MM.1S (cell line): ENCODE results near the gene KCNN1.

Experiments
- DNase-seq: peaks from one replicate; pipeline ENCODE4 v3.0.0-alpha.2; 2015
- H2AFZ ChIP-seq: fragments of 300-600 bp; sonication (generic); 2 replicates; pipeline ENCODE4 v1.6.0; 2016; ENCODE audit warnings: antibody characterized with exemption, low read length
- H3F3A ChIP-seq: fragments of 300-600 bp; sonication (generic); 2 replicates; pipeline ENCODE4 v1.6.1; 2016; ENCODE audit warnings: mild to moderate bottlenecking, antibody characterized with exemption, low read length, moderate library complexity, mixed read lengths; ENCODE audit not compliant: insufficient read depth
- H3K27ac ChIP-seq: fragments of 300-600 bp; sonication (generic); 2 replicates; pipeline ENCODE4 v1.5.1; 2016; ENCODE audit warnings: mild to moderate bottlenecking, low read length
- H3K27me3 ChIP-seq: fragments of 300-600 bp; sonication (generic); replicated peaks from 2 replicates; pipeline ENCODE4 v1.6.0; 2016; ENCODE audit warnings: low read length; ENCODE audit not compliant: insufficient read depth
- H3K36me3 ChIP-seq: fragments of 300-600 bp; sonication (generic); replicated peaks from 2 replicates; pipeline ENCODE4 v1.6.1; 2016; ENCODE audit warnings: mild to moderate bottlenecking, low read length, mixed read lengths; ENCODE audit not compliant: insufficient read depth
- H3K4me1 ChIP-seq: fragments of 300-600 bp; sonication (generic); 2 replicates; pipeline ENCODE4 v1.6.1; 2016; ENCODE audit warnings: low read length, mixed read lengths
- H3K4me2 ChIP-seq: fragments of 300-600 bp; sonication (generic); 2 replicates; pipeline ENCODE4 v1.6.0; 2016; ENCODE audit warnings: low read depth, low read length
- H3K4me3 ChIP-seq: fragments of 300-600 bp; sonication (generic); 2 replicates; pipeline ENCODE4 v1.5.1; 2016; ENCODE audit warnings: low read length, mixed read lengths
- H3K79me2 ChIP-seq: fragments of 300-600 bp; sonication (generic); 2 replicates; pipeline ENCODE4 v1.6.1; 2016; ENCODE audit warnings: mixed run types, low read length, mixed read lengths
- H3K9ac ChIP-seq: fragments of 300-600 bp; sonication (generic); 2 replicates; pipeline ENCODE4 v1.6.1; 2016; ENCODE audit warnings: low read length, mixed read lengths
- H3K9me2 ChIP-seq: fragments of 300-600 bp; sonication (generic); replicated peaks from 2 replicates; pipeline ENCODE4 v1.6.1; 2016; ENCODE audit warnings: mild to moderate bottlenecking, low read length, mixed read lengths; ENCODE audit not compliant: insufficient read depth
- H3K9me3 ChIP-seq: fragments of 300-600 bp; sonication (generic); replicated peaks from 2 replicates; pipeline ENCODE4 v1.6.1; 2016; ENCODE audit warnings: mild to moderate bottlenecking, low read length, mixed read lengths; ENCODE audit not compliant: insufficient read depth
- H4K20me1 ChIP-seq: fragments of 300-600 bp; sonication (generic); 2 replicates; pipeline ENCODE4 v1.6.1; 2016; ENCODE audit warnings: mild to moderate bottlenecking, low read length, moderate library complexity, mixed read lengths; ENCODE audit not compliant: insufficient read depth
- CTCF ChIP-seq: fragments of 300-600 bp; sonication (generic); IDR thresholded peaks from 2 replicates; pipeline ENCODE4 v1.5.1; 2016; ENCODE audit warnings: antibody characterized with exemption, low read length, mixed read lengths
- EZH2 ChIP-seq: fragments of 300-600 bp; sonication (generic); optimal IDR thresholded peaks from 2 replicates; pipeline ENCODE3; 2017; ENCODE audit warnings: low read depth, mild to moderate bottlenecking, antibody characterized with exemption, low read length, mixed read lengths
- EZH2phosphoT487 ChIP-seq: fragments of 300-600 bp; sonication (generic); IDR thresholded peaks from 2 replicates; pipeline ENCODE4 v1.6.1; 2018; ENCODE audit warnings: antibody characterized with exemption, low read length

Gene KCNN1

GRCh38 chr19:18010149-18010548, 43.2 kb downstream of the KCNN1 start:
- no peak overlapping the region for H3K4me2 ChIP-seq
- no peak overlapping the region for H3K4me3 ChIP-seq
- H3K27me3 ChIP-seq, result peaks cover 75% of the 10 kb centered on the region
- H3F3A ChIP-seq, result no peaks in the 10 kb centered on the region
- H4K20me1 ChIP-seq, result no peaks in the 10 kb centered on the region
- DNase-seq, result no peak
- no peak for TF ChIP-seq CTCF
- no peak for TF ChIP-seq EZH2
- no peak for TF ChIP-seq EZH2phosphoT487
- no peaks in the 10 kb centered on the region for H3K9me2 ChIP-seq
- H3K27ac ChIP-seq, result no peak overlapping the region
- H3K4me1 ChIP-seq, result peaks cover 4% of the 10 kb centered on the region; the same call in 1 of the 2 replicates
- H2AFZ ChIP-seq, result no peak overlapping the region
- H3K9ac ChIP-seq, result no peak overlapping the region
- H3K9me3 ChIP-seq, result no peaks in the 10 kb centered on the region
- H3K36me3 ChIP-seq, result no peaks in the 10 kb centered on the region
- no peaks in the 10 kb centered on the region for H3K79me2 ChIP-seq

GRCh38 chr19:18013210-18014111, 46.6 kb downstream of the KCNN1 start:
- peak overlapping the region; percentile 11; the same call in 1 of the 2 replicates for H3K4me2 ChIP-seq

DNA sequence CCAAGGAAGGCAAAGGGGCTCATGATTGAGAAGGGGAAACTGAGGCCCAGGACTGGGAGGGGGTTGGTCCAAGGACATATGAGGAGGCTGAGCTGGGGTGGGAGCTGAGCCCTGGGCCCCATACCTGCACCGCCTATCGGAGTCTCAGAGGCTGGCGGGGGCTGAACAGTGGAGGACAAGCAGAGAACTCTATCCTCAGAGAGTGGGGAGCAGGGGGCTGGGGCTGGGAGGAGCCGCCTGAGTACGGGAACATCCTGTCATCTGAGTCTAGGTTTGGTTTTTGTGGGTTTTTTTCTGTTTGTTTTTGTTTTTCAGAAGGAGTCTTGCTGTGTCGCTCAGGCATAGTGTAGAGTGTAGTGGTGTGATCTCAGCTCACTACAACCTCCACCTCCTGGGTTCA, 47.3 kb downstream of the KCNN1 start:
- H3K4me2 ChIP-seq, result no peak overlapping the region; the same call in 1 of the 2 replicates

More at GRCh38 chr19:18013210-18014111, 46.6 kb downstream of the KCNN1 start:
- H3K27me3 ChIP-seq, result peaks cover 89% of the 10 kb centered on the region
- H3K9me3 ChIP-seq, result no peaks in the 10 kb centered on the region
- no peaks in the 10 kb centered on the region; the same call in 1 of the 2 replicates for H3K4me1 ChIP-seq
- no peaks in the 10 kb centered on the region for H3K36me3 ChIP-seq
- H3K9me2 ChIP-seq, result no peaks in the 10 kb centered on the region
- DNase-seq, result peak; percentile 21
- no peak overlapping the region for H2AFZ ChIP-seq
- no peaks in the 10 kb centered on the region for H4K20me1 ChIP-seq
- H3K9ac ChIP-seq, result no peak overlapping the region
- no peak for TF ChIP-seq CTCF
- TF ChIP-seq EZH2, result no peak
- no peak for TF ChIP-seq EZH2phosphoT487
- H3K4me3 ChIP-seq, result no peak overlapping the region
- H3K27ac ChIP-seq, result no peak overlapping the region
- H3F3A ChIP-seq, result no peaks in the 10 kb centered on the region
- no peaks in the 10 kb centered on the region for H3K79me2 ChIP-seq

More for the DNA sequence above, 47.3 kb downstream of the KCNN1 start:
- no peak for DNase-seq
- Histone ChIP-seq H2AFZ (no peak overlapping the region), H3K27ac (no peak overlapping the region), H3F3A (no peaks in the 10 kb centered on the region), H3K79me2 (no peaks in the 10 kb centered on the region), H3K27me3 (peaks cover 89% of the 10 kb centered on the region), H3K4me3 (no peak overlapping the region), H3K36me3 (no peaks in the 10 kb centered on the region), H3K9me2 (no peaks in the 10 kb centered on the region), H3K9me3 (no peaks in the 10 kb centered on the region), H3K9ac (no peak overlapping the region), H4K20me1 (no peaks in the 10 kb centered on the region), H3K4me1 (no peaks in the 10 kb centered on the region; the same call in 1 of the 2 replicates)
- TF ChIP-seq EZH2, result no peak
- TF ChIP-seq CTCF, result no peak
- no peak for TF ChIP-seq EZH2phosphoT487
